Heart right ventricle (tissue), 16 donors: ENCODE results near the gene PTPRD. TPM values are rescaled to one million over a fixed set of nuclear protein-coding genes. Genes with fewer than 3 reads are reported as not detected.

Experiments
- ATAC-seq, 8 donors: fragments of 200-7000 bp; cut with Tn5 transposase; one replicate each; pipeline ENCODE4 v1.9.1; 2020; ENCODE audit warnings: mild to moderate bottlenecking in 8 of 8, moderate library complexity in 8 of 8, moderate number of reproducible peaks in 1 of 8
- DNase-seq, 2 donors: peaks; one replicate each; pipeline ENCODE4 v3.0.0-alpha.2; 2020
- H3K27ac ChIP-seq, 10 donors: fragments of 200-600 bp; sonication (generic) in 2 of 10; one replicate each; pipeline versions ENCODE4 v1.5.0 to v1.8.0; 2020 to 2022; ENCODE audit warnings: mild to moderate bottlenecking in 3 of 10
- H3K27me3 ChIP-seq, 7 donors: fragments of 200-600 bp; one replicate each; pipeline ENCODE4 v1.8.0; 2021 to 2022; ENCODE audit warnings: mild to moderate bottlenecking in 2 of 7
- H3K36me3 ChIP-seq, 9 donors: fragments of 200-600 bp; sonication (generic) in 1 of 9; one replicate each; pipeline versions ENCODE4 v1.5.0 to v1.8.0; 2020 to 2022; ENCODE audit warnings: mild to moderate bottlenecking in 2 of 9
- H3K4me1 ChIP-seq, 9 donors: fragments of 200-600 bp; sonication (generic) in 1 of 9; one replicate each; pipeline versions ENCODE4 v1.5.0 to v1.8.0; 2020 to 2022; ENCODE audit warnings: mild to moderate bottlenecking in 4 of 9
- H3K4me3 ChIP-seq, 10 donors: fragments of 200-600 bp; sonication (generic) in 2 of 10; one replicate each; pipeline versions ENCODE4 v1.5.0 to v1.8.0; 2020 to 2022; ENCODE audit warnings: mild to moderate bottlenecking in 7 of 10, moderate library complexity in 2 of 10
- H3K9me3 ChIP-seq, 11 donors: fragments of 200-600 bp in 10 of 11; sonication (generic) in 2 of 11; one replicate each; pipeline versions ENCODE4 v1.5.0 to v1.8.0; 2013 to 2022; ENCODE audit warnings: mild to moderate bottlenecking in 2 of 11, control low read depth in 1 of 11, moderate library complexity in 1 of 11
- CTCF ChIP-seq, 9 donors: fragments of 200-600 bp; sonication (generic) in 2 of 9; IDR thresholded peaks; one replicate each; pipeline versions ENCODE4 v1.5.0 to v1.8.0; 2021 to 2022; ENCODE audit warnings: antibody characterized with exemption in 9 of 9, mild to moderate bottlenecking in 5 of 9, moderate library complexity in 1 of 9
- WGBS, 2 donors: extraction: QIAGEN DNeasy Blood & Tissue Kit; methylation state at CpG; one replicate each; pipeline ENCODE4 v1.1.7; 2013; ENCODE audit warnings: inconsistent platforms in 1 of 2; 5-methylcytosine and 5-hydroxymethylcytosine counted together
- intact Hi-C, 10 donors: fragments of 100-400 bp; cut with DNase I; formaldehyde crosslinking; loops; one replicate each; pipeline versions ENCODE4 v1.11.1 to v1.14.2; 2022
- polyA plus RNA-seq, 2 donors: library from polyadenylated mRNA; stranded (reverse); fragments of 200-250 nt; gene quantifications; one replicate each; pipeline ENCODE4 v1.2.3, GENCODE V29; 2013
- total RNA-seq, 10 donors: library from RNA; stranded (reverse); fragmentation: NEBNext Ultra II Directional in 3 of 10; extraction: Animal tissue kit (Norgen Biotek cat#: 25700) in 3 of 10; gene quantifications; one replicate each; pipeline versions ENCODE4 v1.2.1 to v1.2.4, GENCODE V29; 2021 to 2023
- donor health status: Arrhythmogenic right ventricular cardiomyopathy.
- donor health status: ischemic (EF 13 %, LVEDD 7.1; RV severe dilation, severe dysfunction).
- donor health status: healthy with polysubstance abuse.
- donor health status: DM: no; HTN: yes; CAD: no.
- donor health status: DM: no; HTN: no; CAD: no.
- donor health status: ischemic (EF 25% LVEDD 6.9; RV normal size, moderate dysfunction).
- donor health status: ischemic (EF 25% LVEDD 5.7; RV mildly dilated, moderate dysfunction).
- donor health status: healthy.
- donor health status: DM: yes; HTN: yes; CAD: no.
- donor health status: Ischemic cardiomyopathy.
- donor health status: ischemic (EF 35%, LVEDD 5.7; RV mildly dilated, moderate dysfunction).
- donor health status: nonischemic (EF 11% LVEDD 7.7; RV severe dilation, severe dysfunction).
- donor health status: DM: yes; HTN: yes; CAD: no.
- donor health status: PGD.
- donor health status: ischemic (EF 29% LVEDD 5.4; RV normal size, mild dysfunction).
- donor health status: nonischemic (EF 23%, LVEDD 6.1; RV moderate dilation, normal function).

PTPRD gene
- total and polyA plus RNA-seq, 12 donors: 1.4 to 25.2 (median 13.0) TPM

GRCh38 chr9:8955315-8955714 is 1657.5 kb downstream of the PTPRD start:
- H3K4me1 ChIP-seq: peaks cover 0 to 14% (median 0%) of the 10 kb centered on the region in 9 donors
- intact Hi-C loops: no loop called here
- no peaks in the 10 kb centered on the region for H3K27me3 ChIP-seq
- no peak for DNase-seq
- no peak for ATAC-seq
- no peak for TF ChIP-seq CTCF (IDR thresholded peaks at IDR 0.05)
- H3K36me3 ChIP-seq: no peaks in the 10 kb centered on the region
- no peak overlapping the region for H3K27ac ChIP-seq
- 56 to 76% methylated on average over 2 of the region's 2 CpGs for WGBS, 2 donors
- H3K4me3 ChIP-seq: no peak overlapping the region
- H3K9me3 ChIP-seq: no peaks in the 10 kb centered on the region

GRCh38 chr9:8946461-8946860 is 1666.3 kb downstream of the PTPRD start:
- Histone ChIP-seq H3K9me3 (peaks cover 0 to 17% (median 0%) of the 10 kb centered on the region in 11 donors), H3K4me3 (no peak overlapping the region), H3K27me3 (no peaks in the 10 kb centered on the region), H3K4me1 (no peaks in the 10 kb centered on the region), H3K36me3 (no peaks in the 10 kb centered on the region), H3K27ac (no peak overlapping the region)
- no peak for TF ChIP-seq CTCF (IDR thresholded peaks at IDR 0.05)
- ATAC-seq: no peak
- WGBS, 2 donors: 95 to 100% methylated on average over 1 of the region's 1 CpG
- no peak for DNase-seq
- intact Hi-C loops: no loop called here

GRCh38 chr9:8943392-8943791 is 1669.4 kb downstream of the PTPRD start:
- H3K36me3 ChIP-seq: no peaks in the 10 kb centered on the region
- DNase-seq (no peak), ATAC-seq (no peak)
- 85 to 88% methylated on average over 1 of the region's 1 CpG for WGBS, 2 donors
- H3K27me3 ChIP-seq: no peaks in the 10 kb centered on the region
- no peaks in the 10 kb centered on the region for H3K4me1 ChIP-seq
- intact Hi-C loops: no loop called here
- H3K9me3 ChIP-seq: peaks cover 0 to 17% (median 0%) of the 10 kb centered on the region in 11 donors
- no peak overlapping the region for H3K4me3 ChIP-seq
- H3K27ac ChIP-seq: no peak overlapping the region
- TF ChIP-seq CTCF (IDR thresholded peaks at IDR 0.05): no peak

- peaks cover 0 to 13% (median 0%) of the 10 kb centered on the region in 11 donors for H3K9me3 ChIP-seq
- no peak overlapping the region for H3K4me3 ChIP-seq
- ATAC-seq (no peak), DNase-seq (no peak)
- no peak for TF ChIP-seq CTCF (IDR thresholded peaks at IDR 0.05)
- H3K27me3 ChIP-seq: no peaks in the 10 kb centered on the region
- H3K36me3 ChIP-seq: no peaks in the 10 kb centered on the region
- no peaks in the 10 kb centered on the region for H3K4me1 ChIP-seq
- no peak overlapping the region for H3K27ac ChIP-seq
- intact Hi-C loops: no loop called here
Observed at GRCh38 chr9:8940650-8941049, 1672.2 kb downstream of the PTPRD start.
